ENCODE results near the gene TUT4. TPM values are rescaled to one million over a fixed set of nuclear protein-coding genes. Genes with fewer than 3 reads are reported as not detected.

TUT4 gene
- total RNA-seq, 1 donor from 2014 or later, result 62.5 TPM

GRCh38 chr1:52403566-52404115, 149.3 kb downstream of the TUT4 start:
- H3K4me1 Mint-ChIP-seq (ENCODE audit: low read depth), result peaks cover 45% of the 10 kb centered on the region
- peak; percentile 65 for DNase-seq (ENCODE audit: low spot score)
- H3K27me3 Mint-ChIP-seq (ENCODE audit: insufficient read depth), result no peaks in the 10 kb centered on the region
- no peaks in the 10 kb centered on the region for H3K9me3 Mint-ChIP-seq
- peak overlapping the region; percentile 100 for H3K27ac Mint-ChIP-seq
- intact Hi-C loops (cut with micrococcal nuclease), result loop anchor here (1.0 to 10.0 kb wide), 13 partner anchors 21 to 817 kb away; partner anchors contain the start of genes BTF3L4, CC2D1B, COA7 and CPT2
- peak overlapping the region; percentile 100 for H3K4me3 Mint-ChIP-seq
- peaks cover 39% of the 10 kb centered on the region for H3K36me3 Mint-ChIP-seq (ENCODE audit: low read depth)

GRCh38 chr1:52402860-52403240, 150.0 kb downstream of the TUT4 start:
- no peaks in the 10 kb centered on the region for H3K27me3 Mint-ChIP-seq (ENCODE audit: insufficient read depth)
- H3K36me3 Mint-ChIP-seq (ENCODE audit: low read depth), result peaks cover 34% of the 10 kb centered on the region
- H3K4me3 Mint-ChIP-seq, result peak overlapping the region; percentile 100
- peak overlapping the region; percentile 29 for H3K27ac Mint-ChIP-seq
- no peaks in the 10 kb centered on the region for H3K9me3 Mint-ChIP-seq
- peaks cover 45% of the 10 kb centered on the region for H3K4me1 Mint-ChIP-seq (ENCODE audit: low read depth)
- intact Hi-C loops (cut with micrococcal nuclease), result loop anchor here (5.0 to 10.0 kb wide), 3 partner anchors 122 to 794 kb away; partner anchors contain the start of genes CPT2 and ECHDC2
- no peak for DNase-seq (ENCODE audit: low spot score)

GRCh38 chr1:52400131-52400530, 152.8 kb downstream of the TUT4 start:
- intact Hi-C loops (cut with micrococcal nuclease), result loop anchor here (5.0 to 10.0 kb wide), 3 partner anchors 125 to 797 kb away; partner anchors contain the start of genes CPT2 and ECHDC2
- peaks cover 32% of the 10 kb centered on the region for H3K4me1 Mint-ChIP-seq (ENCODE audit: low read depth)
- peaks cover 37% of the 10 kb centered on the region for H3K36me3 Mint-ChIP-seq (ENCODE audit: low read depth)
- no peak overlapping the region for H3K4me3 Mint-ChIP-seq
- H3K27me3 Mint-ChIP-seq (ENCODE audit: insufficient read depth), result no peaks in the 10 kb centered on the region
- no peaks in the 10 kb centered on the region for H3K9me3 Mint-ChIP-seq
- no peak for DNase-seq (ENCODE audit: low spot score)
- no peak overlapping the region for H3K27ac Mint-ChIP-seq

GRCh38 chr1:52399629-52400028, 153.3 kb downstream of the TUT4 start:
- intact Hi-C loops (cut with micrococcal nuclease), result loop anchor here (5.0 to 10.0 kb wide), 3 partner anchors 125 to 798 kb away; partner anchors contain the start of genes CPT2 and ECHDC2
- no peaks in the 10 kb centered on the region for H3K9me3 Mint-ChIP-seq
- H3K27me3 Mint-ChIP-seq (ENCODE audit: insufficient read depth), result no peaks in the 10 kb centered on the region
- no peak overlapping the region for H3K4me3 Mint-ChIP-seq
- H3K4me1 Mint-ChIP-seq (ENCODE audit: low read depth), result peaks cover 32% of the 10 kb centered on the region
- no peak overlapping the region for H3K27ac Mint-ChIP-seq
- H3K36me3 Mint-ChIP-seq (ENCODE audit: low read depth), result peaks cover 41% of the 10 kb centered on the region
- no peak for DNase-seq (ENCODE audit: low spot score)

- Mint-ChIP-seq H3K27me3 (ENCODE audit: insufficient read depth) (no peaks in the 10 kb centered on the region), H3K9me3 (no peaks in the 10 kb centered on the region), H3K36me3 (ENCODE audit: low read depth) (peaks cover 57% of the 10 kb centered on the region), H3K27ac (no peak overlapping the region), H3K4me3 (no peak overlapping the region), H3K4me1 (ENCODE audit: low read depth) (no peaks in the 10 kb centered on the region)
- intact Hi-C loops (cut with micrococcal nuclease), result no loop called here
- no peak for DNase-seq (ENCODE audit: low spot score)
Observed at GRCh38 chr1:52393174-52393573, 159.7 kb downstream of the TUT4 start.

- DNase-seq (ENCODE audit: low spot score), result no peak
- Mint-ChIP-seq H3K9me3 (no peaks in the 10 kb centered on the region), H3K4me1 (ENCODE audit: low read depth) (no peaks in the 10 kb centered on the region), H3K27me3 (ENCODE audit: insufficient read depth) (no peaks in the 10 kb centered on the region), H3K36me3 (ENCODE audit: low read depth) (peaks cover 47% of the 10 kb centered on the region), H3K27ac (no peak overlapping the region), H3K4me3 (no peak overlapping the region)
- intact Hi-C loops (cut with micrococcal nuclease), result no loop called here
Observed at GRCh38 chr1:52386458-52386857, 166.4 kb downstream of the TUT4 start.

- Mint-ChIP-seq H3K9me3 (no peaks in the 10 kb centered on the region), H3K4me3 (no peak overlapping the region), H3K36me3 (ENCODE audit: low read depth) (peaks cover 50% of the 10 kb centered on the region), H3K27me3 (ENCODE audit: insufficient read depth) (no peaks in the 10 kb centered on the region), H3K27ac (no peak overlapping the region), H3K4me1 (ENCODE audit: low read depth) (no peaks in the 10 kb centered on the region)
- no peak for DNase-seq (ENCODE audit: low spot score)
- intact Hi-C loops (cut with micrococcal nuclease), result no loop called here
Observed at GRCh38 chr1:52385376-52385775, 167.5 kb downstream of the TUT4 start.

Other genes starting within 250 kb of the TUT4 start
- gene CC2D1B, start 186.9 kb downstream of the TUT4 start, total RNA-seq, result 40.5 and 42.3 TPM in 2 replicates
- gene ORC1, start 148.7 kb downstream of the TUT4 start, total RNA-seq, result 39.6 and 40.3 TPM in 2 replicates
- gene PRPF38A, start 148.5 kb downstream of the TUT4 start, total RNA-seq, result 103 and 105 TPM in 2 replicates
- gene GPX7, start 49.3 kb upstream of the TUT4 start, total RNA-seq, result 32.7 and 32.8 TPM in 2 replicates
- 5.7 and 6.0 TPM in 2 replicates for gene SHISAL2A, start 80.1 kb upstream of the TUT4 start, total RNA-seq
- 37.6 and 39.9 TPM in 2 replicates for gene COA7, start 145.3 kb upstream of the TUT4 start, total RNA-seq
- gene ZYG11B, start 173.4 kb upstream of the TUT4 start, total RNA-seq, result 8.4 and 8.5 TPM in 2 replicates